Smooth muscle cell (in vitro differentiated cells): ENCODE data around the gene PROP1. TPM values are rescaled to one million over a fixed set of nuclear protein-coding genes. Genes with fewer than 3 reads are reported as not detected.

Source experiments
- DNase-seq: peaks from one replicate; lab custom pipeline; 2025; ENCODE audit not compliant: unreplicated experiment; lab: John Stamatoyannopoulos, UW
- H2AFZ ChIP-seq: fragments of 200-600 bp; sonication (generic); 2 replicates; pipeline ENCODE4 v1.6.0; 2016; ENCODE audit warnings: antibody characterized with exemption, low read depth, mild to moderate bottlenecking
- H3F3A ChIP-seq: fragments of 200-600 bp; sonication (generic); 2 replicates; pipeline ENCODE4 v1.6.0; 2017; ENCODE audit warnings: antibody characterized with exemption, low read depth
- H3K27ac ChIP-seq: fragments of 200-600 bp; sonication (generic); 2 replicates; pipeline ENCODE4 v1.5.1; 2016; ENCODE audit warnings: low read depth, mild to moderate bottlenecking
- H3K27me3 ChIP-seq: fragments of 200-600 bp; sonication (generic); 2 replicates; pipeline ENCODE4 v1.6.1; 2016; ENCODE audit warnings: low read depth, mild to moderate bottlenecking
- H3K36me3 ChIP-seq: fragments of 200-600 bp; sonication (generic); 2 replicates; pipeline ENCODE4 v1.5.1; 2016; ENCODE audit warnings: low read depth
- H3K4me1 ChIP-seq: fragments of 200-600 bp; sonication (generic); 2 replicates; pipeline ENCODE4 v1.5.1; 2016; ENCODE audit warnings: low read depth
- H3K4me2 ChIP-seq: fragments of 200-600 bp; sonication (generic); 2 replicates; pipeline ENCODE4 v1.6.0; 2016; ENCODE audit warnings: mild to moderate bottlenecking
- H3K4me3 ChIP-seq: fragments of 200-600 bp; sonication (generic); 2 replicates; pipeline ENCODE4 v1.5.1; 2016; ENCODE audit warnings: mild to moderate bottlenecking
- H3K79me2 ChIP-seq: fragments of 200-600 bp; sonication (generic); 2 replicates; pipeline ENCODE4 v1.6.0; 2016; ENCODE audit warnings: low read depth, mild to moderate bottlenecking
- H3K9ac ChIP-seq: fragments of 200-600 bp; sonication (generic); 2 replicates; pipeline ENCODE4 v1.6.0; 2016; ENCODE audit warnings: low read depth
- H3K9me3 ChIP-seq: fragments of 200-600 bp; sonication (generic); replicated peaks from 2 replicates; pipeline ENCODE4 v1.5.1; 2016; ENCODE audit warnings: low read depth
- H4K20me1 ChIP-seq: fragments of 200-600 bp; sonication (generic); 2 replicates; pipeline ENCODE4 v1.6.0; 2016; ENCODE audit warnings: low read depth
- CTCF ChIP-seq: fragments of 200-600 bp; sonication (generic); IDR thresholded peaks from 2 replicates; pipeline ENCODE4 v1.5.1; 2017; ENCODE audit warnings: borderline replicate concordance, mild to moderate bottlenecking, antibody characterized with exemption; ENCODE audit not compliant: insufficient read depth, poor library complexity, severe bottlenecking
- WGBS: methylation state at CpG from one replicate; pipeline ENCODE4 v1.1.7; 2016; ENCODE audit warnings: low lambda C conversion rate; 5-methylcytosine and 5-hydroxymethylcytosine counted together
- polyA plus RNA-seq: library from polyadenylated mRNA; unstranded; fragments of >200 nt; fragmentation: Nextera tagmentation; extraction: Ambion mirVana; gene quantifications from 2 replicates; pipeline ENCODE4 v1.2.1, GENCODE V29; 2016
- total RNA-seq: library from RNA; depleted of rRNA; stranded (reverse); fragments of >200 nt; gene quantifications from 2 replicates; pipeline ENCODE4 v1.2.3, GENCODE V29; 2014

PROP1 gene
- total and polyA plus RNA-seq, 2 experiments from 2014 or later, result not detected

GRCh38 chr5:177968661-177969211 lies 27.3 kb downstream of the PROP1 start:
- Histone ChIP-seq H3K9ac (no peak overlapping the region), H3K4me2 (no peak overlapping the region), H3K36me3 (no peaks in the 10 kb centered on the region), H3K4me3 (no peak overlapping the region), H3K27me3 (no peaks in the 10 kb centered on the region), H3K9me3 (no peaks in the 10 kb centered on the region), H2AFZ (no peak overlapping the region), H3K4me1 (no peaks in the 10 kb centered on the region), H4K20me1 (no peaks in the 10 kb centered on the region), H3K79me2 (no peaks in the 10 kb centered on the region), H3F3A (no peaks in the 10 kb centered on the region), H3K27ac (no peak overlapping the region)
- no peak for TF ChIP-seq CTCF
- WGBS, result 97% methylated on average over 8 of the region's 8 CpGs
- no peak for DNase-seq

DNA sequence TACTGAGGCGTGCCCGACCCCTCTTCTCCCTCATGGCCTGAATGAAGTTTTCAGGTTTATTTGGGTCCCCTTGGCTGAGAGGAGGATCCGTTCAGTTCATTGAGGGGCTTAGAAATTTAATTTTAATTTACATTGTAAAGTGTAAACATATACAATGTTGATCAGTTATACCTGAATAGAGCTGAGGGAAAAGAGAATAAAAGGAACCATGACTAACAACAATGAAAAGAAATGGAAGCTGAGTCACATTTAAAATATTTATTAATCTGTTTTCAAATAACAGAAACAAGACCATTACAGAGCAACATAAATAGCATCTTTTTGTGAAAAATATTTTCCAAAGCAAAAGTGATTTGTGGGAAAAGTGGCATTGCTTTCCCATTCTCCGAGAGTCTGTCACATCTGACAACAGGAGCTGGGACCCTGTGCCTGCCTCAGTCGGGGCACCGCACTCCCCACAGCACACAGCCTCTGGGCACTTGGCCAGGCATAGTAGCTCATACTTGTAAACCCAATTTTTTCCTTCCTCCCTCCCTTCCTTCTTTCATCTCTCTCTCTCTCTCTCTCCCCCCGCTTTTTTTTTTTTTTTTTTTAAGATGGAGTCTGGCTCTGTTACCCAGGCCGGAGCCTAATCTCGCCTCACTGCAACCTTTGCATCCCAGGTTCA lies 28.7 kb downstream of the PROP1 start:
- Histone ChIP-seq H3K27me3 (no peaks in the 10 kb centered on the region), H3K4me2 (no peak overlapping the region), H3K9me3 (no peaks in the 10 kb centered on the region), H4K20me1 (no peaks in the 10 kb centered on the region), H3K9ac (no peak overlapping the region), H3K27ac (no peak overlapping the region), H3K4me3 (no peak overlapping the region), H3K36me3 (no peaks in the 10 kb centered on the region), H3F3A (no peaks in the 10 kb centered on the region), H3K4me1 (no peaks in the 10 kb centered on the region), H2AFZ (no peak overlapping the region), H3K79me2 (no peaks in the 10 kb centered on the region)
- no peak for TF ChIP-seq CTCF
- 97% methylated on average over 9 of the region's 9 CpGs for WGBS
- no peak for DNase-seq

- Histone ChIP-seq H2AFZ (no peak overlapping the region), H3K9me3 (no peaks in the 10 kb centered on the region), H3K36me3 (no peaks in the 10 kb centered on the region), H3K27me3 (no peaks in the 10 kb centered on the region), H3K79me2 (no peaks in the 10 kb centered on the region), H4K20me1 (no peaks in the 10 kb centered on the region), H3K9ac (no peak overlapping the region), H3K4me3 (no peak overlapping the region), H3K4me1 (no peaks in the 10 kb centered on the region), H3K27ac (no peak overlapping the region), H3K4me2 (no peak overlapping the region), H3F3A (no peaks in the 10 kb centered on the region)
- no peak for DNase-seq
- 85% methylated on average over 7 of the region's 7 CpGs for WGBS
- no peak for TF ChIP-seq CTCF
Measured at GRCh38 chr5:177966839-177967166, 29.2 kb downstream of the PROP1 start.
